Fibroblast of villous mesenchyme (primary cell): ENCODE data around the gene POPDC3. TPM values are rescaled to one million over a fixed set of nuclear protein-coding genes. Genes with fewer than 3 reads are reported as not detected.

ENCODE experiments used
- DNase-seq: peaks from one replicate; pipeline ENCODE4 v3.0.0-alpha.2; 2010; ENCODE audit warnings: low read depth
- H3K4me3 ChIP-seq: 2 replicates; pipeline ENCODE4 v1.5.1; 2011; ENCODE audit warnings: low read depth, mild to moderate bottlenecking, low read length
- total RNA-seq: library from RNA; depleted of rRNA; stranded (reverse); fragments of >200 nt; gene quantifications from 2 replicates; pipeline ENCODE4 v1.2.3, GENCODE V29; 2012
- TF ChIP-seq, protein P1 (sequence below): IDR thresholded peaks from 2 replicates; pipeline ENCODE4 v1.5.1; 2012; ENCODE audit warnings: low read depth, mild to moderate bottlenecking, low read length; ENCODE audit not compliant: insufficient read depth

The POPDC3 gene
- total RNA-seq, 1 donor, result 19.4 TPM

DNA sequence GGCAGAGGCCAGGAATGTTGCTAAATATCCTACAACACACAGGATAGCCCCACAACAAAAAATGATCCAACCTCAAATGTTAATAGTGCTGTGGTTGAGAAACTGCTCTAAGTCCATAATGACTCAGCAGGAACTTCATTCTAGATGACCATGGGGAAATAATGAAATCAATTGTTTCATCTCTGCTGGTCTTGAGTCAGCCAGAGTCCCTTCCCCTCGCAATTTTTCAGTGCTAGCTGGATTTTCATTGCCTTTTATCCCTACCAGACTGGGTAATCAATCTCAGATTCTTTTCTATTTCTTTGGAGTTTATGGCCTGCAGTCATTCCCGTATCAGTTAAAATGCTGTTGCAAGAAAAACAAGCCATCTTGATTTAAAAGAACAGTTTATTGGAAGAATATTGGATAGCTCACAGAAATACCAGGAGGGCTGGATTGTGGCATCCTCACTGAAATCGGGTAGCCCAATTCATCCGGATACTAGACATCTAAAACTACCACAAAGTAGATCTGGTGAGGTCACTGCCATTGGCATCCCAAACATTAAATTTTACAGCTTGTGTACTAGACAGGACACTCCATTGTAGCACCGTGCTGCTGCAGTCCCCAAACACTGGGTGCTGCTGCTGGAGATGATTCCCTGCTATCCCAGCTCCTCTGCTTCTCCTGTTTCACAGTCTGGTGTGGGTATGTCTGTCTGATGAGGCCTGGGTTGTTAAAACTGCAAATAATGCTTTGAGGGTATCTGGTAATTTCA is 30.3 kb upstream of the POPDC3 start:
- H3K4me3 ChIP-seq, result no peak overlapping the region
- peak; percentile 58 for DNase-seq
- TF ChIP-seq, protein P1, sequence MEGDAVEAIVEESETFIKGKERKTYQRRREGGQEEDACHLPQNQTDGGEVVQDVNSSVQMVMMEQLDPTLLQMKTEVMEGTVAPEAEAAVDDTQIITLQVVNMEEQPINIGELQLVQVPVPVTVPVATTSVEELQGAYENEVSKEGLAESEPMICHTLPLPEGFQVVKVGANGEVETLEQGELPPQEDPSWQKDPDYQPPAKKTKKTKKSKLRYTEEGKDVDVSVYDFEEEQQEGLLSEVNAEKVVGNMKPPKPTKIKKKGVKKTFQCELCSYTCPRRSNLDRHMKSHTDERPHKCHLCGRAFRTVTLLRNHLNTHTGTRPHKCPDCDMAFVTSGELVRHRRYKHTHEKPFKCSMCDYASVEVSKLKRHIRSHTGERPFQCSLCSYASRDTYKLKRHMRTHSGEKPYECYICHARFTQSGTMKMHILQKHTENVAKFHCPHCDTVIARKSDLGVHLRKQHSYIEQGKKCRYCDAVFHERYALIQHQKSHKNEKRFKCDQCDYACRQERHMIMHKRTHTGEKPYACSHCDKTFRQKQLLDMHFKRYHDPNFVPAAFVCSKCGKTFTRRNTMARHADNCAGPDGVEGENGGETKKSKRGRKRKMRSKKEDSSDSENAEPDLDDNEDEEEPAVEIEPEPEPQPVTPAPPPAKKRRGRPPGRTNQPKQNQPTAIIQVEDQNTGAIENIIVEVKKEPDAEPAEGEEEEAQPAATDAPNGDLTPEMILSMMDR, result no peak

DNA sequence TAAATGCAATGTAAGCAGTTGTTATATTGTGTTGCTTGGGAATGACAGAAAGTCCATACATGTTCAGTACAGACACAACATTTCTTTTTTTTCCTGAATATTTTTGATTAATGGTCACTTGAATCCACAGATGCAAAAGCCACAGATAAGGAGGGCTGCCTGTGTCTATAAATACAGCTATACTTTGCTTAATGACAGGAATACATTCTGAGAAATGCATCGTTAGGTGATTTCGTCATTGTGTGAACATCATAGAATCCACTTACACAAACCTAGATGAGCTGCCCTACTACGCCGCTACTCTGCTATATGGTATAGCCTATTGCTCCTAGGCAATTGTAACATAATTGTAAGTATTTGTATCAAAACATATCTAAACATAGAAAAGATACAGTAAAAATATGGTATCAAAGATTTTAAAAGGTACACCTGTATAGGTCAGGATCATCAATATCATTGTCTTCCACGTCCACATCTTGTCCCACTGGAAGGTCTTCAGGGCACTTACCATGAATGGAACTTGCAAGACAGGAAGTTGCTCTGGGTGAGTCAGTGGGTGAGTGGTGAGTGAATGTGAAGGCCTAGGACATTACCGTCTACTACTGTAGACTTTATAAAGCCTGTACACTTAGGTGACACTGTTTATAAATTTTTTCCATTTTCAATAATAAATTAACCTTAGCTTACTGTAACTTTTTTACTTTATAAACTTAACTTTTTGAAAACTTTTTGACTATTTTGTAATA is 27.9 kb upstream of the POPDC3 start:
- TF ChIP-seq, protein P1, result no peak
- no peak overlapping the region for H3K4me3 ChIP-seq
- no peak for DNase-seq

DNA sequence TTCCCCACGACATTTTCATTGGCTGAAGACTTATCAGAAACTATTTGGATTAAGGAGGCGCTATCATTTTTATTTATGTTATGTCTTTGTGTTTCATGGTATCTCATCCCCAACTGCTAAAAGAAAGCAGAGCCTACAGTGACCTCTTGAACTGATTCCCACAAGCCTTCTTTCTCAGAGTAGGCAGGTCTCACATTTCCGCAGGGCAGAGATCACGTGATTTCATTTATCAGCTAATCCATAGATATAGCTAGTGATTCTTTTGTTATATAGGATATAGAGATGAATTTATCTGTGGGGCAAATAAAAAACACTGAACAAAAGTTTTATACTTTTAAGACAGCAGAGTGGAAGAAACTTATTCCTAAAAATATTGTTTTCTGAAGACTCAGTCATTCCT is 25.0 kb upstream of the POPDC3 start:
- TF ChIP-seq, protein P1, result no peak
- no peak overlapping the region for H3K4me3 ChIP-seq
- DNase-seq, result no peak

DNA sequence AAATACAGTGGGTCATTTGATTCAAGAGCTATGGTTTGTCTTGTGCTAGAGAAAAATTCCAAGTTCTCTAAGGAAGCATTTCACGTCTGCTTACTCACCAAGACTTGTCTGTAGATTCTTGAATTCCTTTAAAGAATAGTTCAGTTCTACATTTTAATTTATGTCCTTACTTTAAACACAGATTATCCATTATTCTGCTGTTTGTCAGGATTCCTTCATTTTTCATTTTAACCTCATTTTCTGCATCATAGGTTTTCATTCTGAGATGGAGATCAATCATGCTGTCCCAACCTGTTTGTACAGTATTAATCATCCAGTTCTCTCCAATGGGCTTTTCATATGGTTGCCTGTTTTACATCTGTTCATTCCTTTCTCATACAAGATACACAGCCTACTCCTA is 24.5 kb upstream of the POPDC3 start:
- TF ChIP-seq, protein P1, result no peak
- no peak overlapping the region for H3K4me3 ChIP-seq
- no peak for DNase-seq

DNA sequence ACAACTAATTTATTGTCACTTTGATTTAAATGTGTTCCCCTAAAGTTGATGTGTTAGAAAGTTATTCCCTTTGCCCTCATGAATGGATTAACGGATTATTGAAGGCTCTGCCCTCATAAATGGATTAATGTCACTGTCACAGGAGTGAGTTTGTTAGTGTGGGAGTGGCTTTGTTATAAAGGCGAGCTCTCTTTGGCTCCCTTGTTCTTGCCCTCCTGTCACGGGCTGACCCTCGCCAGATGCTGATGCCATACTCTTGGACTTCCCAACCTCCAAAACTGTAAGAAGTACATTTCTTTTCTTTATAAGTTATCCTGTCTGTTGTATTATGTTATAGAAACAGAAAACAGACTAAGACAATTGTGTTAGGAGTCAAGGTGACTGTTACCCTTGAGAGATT is 22.7 kb upstream of the POPDC3 start:
- H3K4me3 ChIP-seq, result no peak overlapping the region
- TF ChIP-seq, protein P1, result no peak

DNA sequence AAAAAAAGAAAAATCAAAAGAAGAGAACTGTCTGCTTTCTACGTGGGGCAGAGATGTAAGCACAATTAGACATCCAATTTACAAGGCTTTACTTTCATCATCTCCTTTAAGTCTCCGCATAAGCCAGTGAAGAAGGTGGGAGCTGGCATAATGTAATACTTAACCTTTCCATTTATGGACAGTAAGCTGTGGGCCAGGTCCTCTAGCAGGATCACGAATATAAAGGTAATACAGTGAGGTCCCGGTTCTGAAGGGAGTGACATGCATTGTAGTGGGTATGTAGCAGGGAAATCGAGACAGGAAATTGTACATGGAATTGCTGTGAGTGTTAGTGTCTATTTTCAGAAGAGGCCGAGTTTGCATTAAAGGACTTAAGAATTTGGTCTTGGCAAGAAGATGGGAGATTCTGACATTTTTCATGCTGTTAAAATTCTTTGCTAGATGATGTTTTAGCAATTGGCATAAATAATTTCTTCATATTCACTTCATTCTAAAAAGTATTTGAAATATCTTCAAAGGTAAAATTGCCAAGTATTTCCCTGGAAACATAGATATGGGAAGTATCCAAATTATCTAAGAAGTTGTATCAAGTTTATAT is 20.4 kb upstream of the POPDC3 start:
- no peak for DNase-seq
- H3K4me3 ChIP-seq, result no peak overlapping the region
- TF ChIP-seq, protein P1, result no peak

More for the DNA sequence above, 22.7 kb upstream of the POPDC3 start:
- no peak for DNase-seq
